SK-N-SH treated with all-trans-retinoic acid at 6 μM for 48 hours (cell line): Measurements from ENCODE around the gene CCSER1.

Experiments used
- ATAC-seq: fragments of 200-7000 bp; cut with Tn5 transposase; 3 replicates; pipeline ENCODE4 v1.9.1; 2020; ENCODE audit warnings: mild to moderate bottlenecking, moderate library complexity
- ARNTL ChIP-seq: fragments of 450-650 bp; formaldehyde crosslinking; IDR thresholded peaks from 2 replicates; pipeline ENCODE4 v1.5.0; 2020; ENCODE audit warnings: low read depth, mild to moderate bottlenecking, moderate library complexity, borderline replicate concordance
- BACH2 ChIP-seq: fragments of 250-450 bp; sonication (Bioruptor Pico); IDR thresholded peaks from 2 replicates; pipeline ENCODE4 v1.9.0; 2021; ENCODE audit warnings: mild to moderate bottlenecking, borderline replicate concordance
- CSDC2 ChIP-seq: fragments of 250-450 bp; sonication (Bioruptor Pico); IDR thresholded peaks from 2 replicates; pipeline ENCODE4 v1.5.0; 2020; ENCODE audit warnings: mild to moderate bottlenecking, moderate library complexity
- ESRRG ChIP-seq: fragments of 250-450 bp; sonication (Bioruptor Pico); IDR thresholded peaks from 2 replicates; pipeline ENCODE4 v1.6.1; 2021; ENCODE audit warnings: mild to moderate bottlenecking
- GLIS3 ChIP-seq: fragments of 250-450 bp; sonication (Bioruptor Pico); IDR thresholded peaks from 2 replicates; pipeline ENCODE4 v1.5.0; 2020; ENCODE audit warnings: mild to moderate bottlenecking, moderate library complexity
- ISL1 ChIP-seq: fragments of 250-450 bp; sonication (Bioruptor Pico); IDR thresholded peaks from 2 replicates; pipeline ENCODE4 v2.1.2; 2022; ENCODE audit warnings: mild to moderate bottlenecking, moderate library complexity
- OSR1 ChIP-seq: fragments of 250-450 bp; sonication (Bioruptor Pico); IDR thresholded peaks from 2 replicates; pipeline ENCODE4 v1.8.0; 2022; ENCODE audit warnings: moderate library complexity, mild to moderate bottlenecking, inconsistent platforms
- PPARA ChIP-seq: fragments of 250-450 bp; sonication (Bioruptor Pico); IDR thresholded peaks from 2 replicates; pipeline ENCODE4 v1.5.0; 2020; ENCODE audit warnings: mild to moderate bottlenecking, borderline replicate concordance
- RARB ChIP-seq: fragments of 250-450 bp; sonication (Bioruptor Pico); IDR thresholded peaks from 2 replicates; pipeline ENCODE4 v1.8.0; 2021; ENCODE audit warnings: mild to moderate bottlenecking, moderate library complexity
- SNAI2 ChIP-seq: fragments of 250-450 bp; sonication (Bioruptor Pico); IDR thresholded peaks from 2 replicates; pipeline ENCODE4 v1.5.0; 2020; ENCODE audit warnings: mild to moderate bottlenecking, moderate library complexity
- TCF4 ChIP-seq: fragments of 250-450 bp; sonication (Bioruptor Pico); IDR thresholded peaks from 2 replicates; pipeline ENCODE4 v1.8.0; 2021; ENCODE audit warnings: mild to moderate bottlenecking, moderate library complexity, borderline replicate concordance
- TOX ChIP-seq: fragments of 250-450 bp; sonication (Bioruptor Pico); IDR thresholded peaks from 2 replicates; pipeline ENCODE4 v1.8.0; 2021; ENCODE audit warnings: mild to moderate bottlenecking, moderate library complexity, borderline replicate concordance
- ZC3H10 ChIP-seq: fragments of 250-450 bp; sonication (Bioruptor Pico); IDR thresholded peaks from 2 replicates; pipeline ENCODE4 v1.5.1; 2021; ENCODE audit warnings: mild to moderate bottlenecking, moderate library complexity
- ZNF565 ChIP-seq: fragments of 450-650 bp; formaldehyde crosslinking; conservative IDR thresholded peaks from 2 replicates; pipeline ENCODE4 v1.5.0; 2020; ENCODE audit warnings: low read depth, mild to moderate bottlenecking, moderate library complexity
- ZNF70 ChIP-seq: fragments of 450-650 bp; formaldehyde crosslinking; IDR thresholded peaks from 2 replicates; pipeline ENCODE4 v1.5.0; 2020; ENCODE audit warnings: mild to moderate bottlenecking, moderate library complexity
- ZNF8 ChIP-seq: fragments of 450-650 bp; formaldehyde crosslinking; IDR thresholded peaks from 2 replicates; pipeline ENCODE4 v1.5.0; 2020; ENCODE audit warnings: mild to moderate bottlenecking, moderate library complexity
- TF ChIP-seq, protein P1 (sequence below): fragments of 250-450 bp; sonication (Bioruptor Pico); IDR thresholded peaks from 2 replicates; pipeline ENCODE4 v1.5.0; 2020; ENCODE audit warnings: mild to moderate bottlenecking, moderate library complexity
- TF ChIP-seq, protein P2 (sequence below): fragments of 250-450 bp; sonication (Bioruptor Pico); IDR thresholded peaks from 2 replicates; pipeline ENCODE4 v1.5.1; 2020; ENCODE audit warnings: low read depth, mild to moderate bottlenecking, moderate library complexity
- TF ChIP-seq, protein P3 (sequence below): fragments of 250-450 bp; sonication (Bioruptor Pico); IDR thresholded peaks from 2 replicates; pipeline ENCODE4 v1.5.1; 2021; ENCODE audit warnings: mild to moderate bottlenecking, moderate library complexity
- TF ChIP-seq, protein P4 (sequence below): fragments of 250-450 bp; sonication (Bioruptor Pico); IDR thresholded peaks from 2 replicates; pipeline ENCODE4 v1.8.0; 2021; ENCODE audit warnings: low read depth, mild to moderate bottlenecking, moderate library complexity, borderline replicate concordance
- TF ChIP-seq, protein P5 (sequence below): fragments of 250-450 bp; sonication (Bioruptor Pico); IDR thresholded peaks from 2 replicates; pipeline ENCODE4 v1.8.0; 2020; ENCODE audit warnings: mild to moderate bottlenecking, moderate library complexity, borderline replicate concordance

CCSER1 gene

DNA sequence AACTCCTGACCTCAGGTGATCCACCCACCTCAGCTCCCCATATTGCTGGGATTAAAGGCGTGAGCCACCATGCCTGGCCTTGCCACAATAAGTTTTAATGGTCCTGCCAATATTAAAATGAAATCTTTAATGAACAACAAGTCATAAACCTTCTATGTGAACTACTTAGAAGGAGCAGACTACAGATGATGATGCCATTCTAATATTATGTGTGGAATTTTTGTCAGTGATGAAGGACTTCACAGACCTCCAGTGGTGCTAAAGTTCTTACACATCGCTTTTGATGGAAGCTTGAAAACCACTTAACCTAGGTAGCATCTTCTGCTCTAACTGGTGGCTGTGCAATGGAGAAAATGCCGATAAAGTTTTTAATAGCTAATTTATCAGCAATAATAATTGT is 331.4 kb downstream of the CCSER1 start:
- TF ChIP-seq, protein P1, sequence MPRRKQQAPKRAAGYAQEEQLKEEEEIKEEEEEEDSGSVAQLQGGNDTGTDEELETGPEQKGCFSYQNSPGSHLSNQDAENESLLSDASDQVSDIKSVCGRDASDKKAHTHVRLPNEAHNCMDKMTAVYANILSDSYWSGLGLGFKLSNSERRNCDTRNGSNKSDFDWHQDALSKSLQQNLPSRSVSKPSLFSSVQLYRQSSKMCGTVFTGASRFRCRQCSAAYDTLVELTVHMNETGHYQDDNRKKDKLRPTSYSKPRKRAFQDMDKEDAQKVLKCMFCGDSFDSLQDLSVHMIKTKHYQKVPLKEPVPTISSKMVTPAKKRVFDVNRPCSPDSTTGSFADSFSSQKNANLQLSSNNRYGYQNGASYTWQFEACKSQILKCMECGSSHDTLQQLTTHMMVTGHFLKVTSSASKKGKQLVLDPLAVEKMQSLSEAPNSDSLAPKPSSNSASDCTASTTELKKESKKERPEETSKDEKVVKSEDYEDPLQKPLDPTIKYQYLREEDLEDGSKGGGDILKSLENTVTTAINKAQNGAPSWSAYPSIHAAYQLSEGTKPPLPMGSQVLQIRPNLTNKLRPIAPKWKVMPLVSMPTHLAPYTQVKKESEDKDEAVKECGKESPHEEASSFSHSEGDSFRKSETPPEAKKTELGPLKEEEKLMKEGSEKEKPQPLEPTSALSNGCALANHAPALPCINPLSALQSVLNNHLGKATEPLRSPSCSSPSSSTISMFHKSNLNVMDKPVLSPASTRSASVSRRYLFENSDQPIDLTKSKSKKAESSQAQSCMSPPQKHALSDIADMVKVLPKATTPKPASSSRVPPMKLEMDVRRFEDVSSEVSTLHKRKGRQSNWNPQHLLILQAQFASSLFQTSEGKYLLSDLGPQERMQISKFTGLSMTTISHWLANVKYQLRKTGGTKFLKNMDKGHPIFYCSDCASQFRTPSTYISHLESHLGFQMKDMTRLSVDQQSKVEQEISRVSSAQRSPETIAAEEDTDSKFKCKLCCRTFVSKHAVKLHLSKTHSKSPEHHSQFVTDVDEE (CRISPR knock-in tag): no peak
- no peak for TF ChIP-seq SNAI2
- no peak for TF ChIP-seq ZNF70 (CRISPR knock-in tag)
- no peak for TF ChIP-seq PPARA (CRISPR knock-in tag)
- no peak for TF ChIP-seq ARNTL (CRISPR knock-in tag)
- no peak for TF ChIP-seq ZNF565 (CRISPR knock-in tag)
- TF ChIP-seq OSR1 (CRISPR knock-in tag): no peak
- TF ChIP-seq ESRRG (CRISPR knock-in tag): no peak
- TF ChIP-seq CSDC2 (CRISPR knock-in tag): no peak
- no peak for ATAC-seq

DNA sequence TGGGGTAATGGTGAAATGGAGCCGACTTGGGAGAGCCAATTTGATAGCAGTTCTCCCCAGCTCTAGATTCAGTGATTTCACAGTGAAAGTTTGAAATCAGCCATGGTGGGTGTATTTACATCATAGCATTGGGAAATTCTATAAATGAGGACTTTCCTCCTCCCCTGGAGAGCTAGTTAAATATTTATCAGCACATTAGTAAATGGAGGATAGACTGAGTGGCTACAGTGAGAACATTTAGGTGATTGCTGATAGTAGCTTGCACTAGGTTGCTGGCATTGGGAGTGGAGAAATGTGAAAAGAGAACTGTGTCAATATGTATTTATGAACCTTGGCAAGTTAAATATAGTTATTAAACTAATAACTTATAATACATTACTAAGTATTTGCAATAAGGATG is 347.3 kb downstream of the CCSER1 start:
- TF ChIP-seq, protein P2, sequence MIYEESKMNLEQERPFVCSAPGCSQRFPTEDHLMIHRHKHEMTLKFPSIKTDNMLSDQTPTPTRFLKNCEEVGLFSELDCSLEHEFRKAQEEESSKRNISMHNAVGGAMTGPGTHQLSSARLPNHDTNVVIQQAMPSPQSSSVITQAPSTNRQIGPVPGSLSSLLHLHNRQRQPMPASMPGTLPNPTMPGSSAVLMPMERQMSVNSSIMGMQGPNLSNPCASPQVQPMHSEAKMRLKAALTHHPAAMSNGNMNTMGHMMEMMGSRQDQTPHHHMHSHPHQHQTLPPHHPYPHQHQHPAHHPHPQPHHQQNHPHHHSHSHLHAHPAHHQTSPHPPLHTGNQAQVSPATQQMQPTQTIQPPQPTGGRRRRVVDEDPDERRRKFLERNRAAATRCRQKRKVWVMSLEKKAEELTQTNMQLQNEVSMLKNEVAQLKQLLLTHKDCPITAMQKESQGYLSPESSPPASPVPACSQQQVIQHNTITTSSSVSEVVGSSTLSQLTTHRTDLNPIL (CRISPR knock-in tag): no peak
- TF ChIP-seq PPARA (CRISPR knock-in tag) (no peak), OSR1 (CRISPR knock-in tag) (no peak), RARB (CRISPR knock-in tag) (no peak), GLIS3 (no peak), ESRRG (CRISPR knock-in tag) (no peak), TOX (no peak)
- TF ChIP-seq, protein P1 (CRISPR knock-in tag): no peak
- TF ChIP-seq, all 23 proteins: peak for 0
- ATAC-seq: no peak

DNA sequence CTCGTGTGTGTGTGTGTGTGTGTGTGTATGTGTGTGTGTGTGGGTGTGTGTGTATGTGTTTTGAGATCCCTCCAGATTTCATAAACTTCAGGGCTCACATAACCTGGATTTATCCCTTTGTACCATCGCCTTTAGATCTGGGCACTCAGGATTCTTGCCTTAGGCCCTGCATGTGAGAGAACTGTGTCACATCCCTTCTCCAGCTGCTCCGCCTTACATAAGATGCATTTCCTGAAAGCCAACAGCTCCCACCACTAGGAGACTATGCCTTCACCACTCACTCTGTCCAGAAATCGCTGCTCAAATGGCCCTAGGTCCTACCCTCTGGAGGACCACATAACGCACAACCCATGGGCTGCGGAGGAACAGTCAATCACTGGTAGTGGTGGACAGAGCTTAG is 348.8 kb downstream of the CCSER1 start:
- no peak for ATAC-seq
- TF ChIP-seq BACH2 (CRISPR knock-in tag) (no peak), ZC3H10 (CRISPR knock-in tag) (no peak), ISL1 (CRISPR knock-in tag) (no peak), GLIS3 (no peak), ARNTL (CRISPR knock-in tag) (no peak), OSR1 (CRISPR knock-in tag) (no peak), TCF4 (CRISPR knock-in tag) (no peak), ESRRG (CRISPR knock-in tag) (no peak), ZNF8 (CRISPR knock-in tag) (no peak), TOX (no peak), SNAI2 (no peak)
- TF ChIP-seq, protein P3, sequence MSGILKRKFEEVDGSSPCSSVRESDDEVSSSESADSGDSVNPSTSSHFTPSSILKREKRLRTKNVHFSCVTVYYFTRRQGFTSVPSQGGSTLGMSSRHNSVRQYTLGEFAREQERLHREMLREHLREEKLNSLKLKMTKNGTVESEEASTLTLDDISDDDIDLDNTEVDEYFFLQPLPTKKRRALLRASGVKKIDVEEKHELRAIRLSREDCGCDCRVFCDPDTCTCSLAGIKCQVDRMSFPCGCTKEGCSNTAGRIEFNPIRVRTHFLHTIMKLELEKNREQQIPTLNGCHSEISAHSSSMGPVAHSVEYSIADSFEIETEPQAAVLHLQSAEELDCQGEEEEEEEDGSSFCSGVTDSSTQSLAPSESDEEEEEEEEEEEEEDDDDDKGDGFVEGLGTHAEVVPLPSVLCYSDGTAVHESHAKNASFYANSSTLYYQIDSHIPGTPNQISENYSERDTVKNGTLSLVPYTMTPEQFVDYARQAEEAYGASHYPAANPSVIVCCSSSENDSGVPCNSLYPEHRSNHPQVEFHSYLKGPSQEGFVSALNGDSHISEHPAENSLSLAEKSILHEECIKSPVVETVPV (CRISPR knock-in tag): no peak
- TF ChIP-seq, protein P2 (CRISPR knock-in tag): no peak
- TF ChIP-seq, protein P1 (CRISPR knock-in tag): no peak
- TF ChIP-seq, protein P4, sequence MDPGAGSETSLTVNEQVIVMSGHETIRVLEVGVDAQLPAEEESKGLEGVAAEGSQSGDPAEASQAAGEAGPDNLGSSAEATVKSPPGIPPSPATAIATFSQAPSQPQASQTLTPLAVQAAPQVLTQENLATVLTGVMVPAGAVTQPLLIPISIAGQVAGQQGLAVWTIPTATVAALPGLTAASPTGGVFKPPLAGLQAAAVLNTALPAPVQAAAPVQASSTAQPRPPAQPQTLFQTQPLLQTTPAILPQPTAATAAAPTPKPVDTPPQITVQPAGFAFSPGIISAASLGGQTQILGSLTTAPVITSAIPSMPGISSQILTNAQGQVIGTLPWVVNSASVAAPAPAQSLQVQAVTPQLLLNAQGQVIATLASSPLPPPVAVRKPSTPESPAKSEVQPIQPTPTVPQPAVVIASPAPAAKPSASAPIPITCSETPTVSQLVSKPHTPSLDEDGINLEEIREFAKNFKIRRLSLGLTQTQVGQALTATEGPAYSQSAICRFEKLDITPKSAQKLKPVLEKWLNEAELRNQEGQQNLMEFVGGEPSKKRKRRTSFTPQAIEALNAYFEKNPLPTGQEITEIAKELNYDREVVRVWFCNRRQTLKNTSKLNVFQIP (CRISPR knock-in tag): no peak
- TF ChIP-seq, protein P5, sequence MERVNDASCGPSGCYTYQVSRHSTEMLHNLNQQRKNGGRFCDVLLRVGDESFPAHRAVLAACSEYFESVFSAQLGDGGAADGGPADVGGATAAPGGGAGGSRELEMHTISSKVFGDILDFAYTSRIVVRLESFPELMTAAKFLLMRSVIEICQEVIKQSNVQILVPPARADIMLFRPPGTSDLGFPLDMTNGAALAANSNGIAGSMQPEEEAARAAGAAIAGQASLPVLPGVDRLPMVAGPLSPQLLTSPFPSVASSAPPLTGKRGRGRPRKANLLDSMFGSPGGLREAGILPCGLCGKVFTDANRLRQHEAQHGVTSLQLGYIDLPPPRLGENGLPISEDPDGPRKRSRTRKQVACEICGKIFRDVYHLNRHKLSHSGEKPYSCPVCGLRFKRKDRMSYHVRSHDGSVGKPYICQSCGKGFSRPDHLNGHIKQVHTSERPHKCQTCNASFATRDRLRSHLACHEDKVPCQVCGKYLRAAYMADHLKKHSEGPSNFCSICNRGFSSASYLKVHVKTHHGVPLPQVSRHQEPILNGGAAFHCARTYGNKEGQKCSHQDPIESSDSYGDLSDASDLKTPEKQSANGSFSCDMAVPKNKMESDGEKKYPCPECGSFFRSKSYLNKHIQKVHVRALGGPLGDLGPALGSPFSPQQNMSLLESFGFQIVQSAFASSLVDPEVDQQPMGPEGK (CRISPR knock-in tag): no peak
